Muscle of back (tissue), 13 donors: ENCODE results near the gene SRSF5. TPM values are rescaled to one million over a fixed set of nuclear protein-coding genes. Genes with fewer than 3 reads are reported as not detected.
"Not testable (repeated sequence)": the region's sequence is repeated elsewhere in the genome, so short reads cannot be mapped to it uniquely, and the experiment has no call there.

Experiments
- DNase-seq, 3 donors: peaks; one replicate each; pipeline versions ENCODE4 v3.0.0 to v3.0.0-alpha.2; 2013
- long read RNA-seq, 9 donors: transcript quantifications; one replicate each; lab custom pipeline, GENCODE V29; 2026
- polyA plus RNA-seq, 10 donors: library from polyadenylated mRNA; unstranded; fragments of 120-200 nt; gene quantifications; one replicate each; pipeline ENCODE4 v1.2.1, GENCODE V29; 2013; ENCODE audit not compliant: insufficient read length in 10 of 10

SRSF5 gene
- 100 to 1,000 TPM; 206 to 334 (median 244) TPM for polyA plus RNA-seq
- long read RNA-seq, donor 1, transcript SRSF5-208 (2 exons, 947 nt): major isoform, 6 of 65 reads
- long read RNA-seq, donor 1, transcript SRSF5-217 (8 exons, 1,500 nt): major isoform, 6 of 65 reads
- long read RNA-seq, donor 1, partial matches to known transcripts: 44 of 65 reads
- long read RNA-seq, donor 1, other reads (novel, unspliced or antisense): 5 of 65 reads
- long read RNA-seq, donor 2, transcript SRSF5-201 (8 exons, 1,638 nt): minor isoform, 5 of 124 reads
- long read RNA-seq, donor 2, transcript SRSF5-217 (8 exons, 1,500 nt): major isoform, 13 of 124 reads
- long read RNA-seq, donor 2, transcript SRSF5-208 (2 exons, 947 nt): minor isoform, 6 of 124 reads
- long read RNA-seq, donor 2, partial matches to known transcripts: 86 of 124 reads
- long read RNA-seq, donor 2, other reads (novel, unspliced or antisense): 13 of 124 reads
- long read RNA-seq, donor 3: 0 reads
- long read RNA-seq, donor 4, transcript SRSF5-208 (2 exons, 947 nt): minor isoform, 7 of 98 reads
- long read RNA-seq, donor 4, transcript SRSF5-217 (8 exons, 1,500 nt): major isoform, 12 of 98 reads
- long read RNA-seq, donor 4, partial matches to known transcripts: 78 of 98 reads
- long read RNA-seq, donor 4, other reads (novel, unspliced or antisense): 0 of 98 reads
- long read RNA-seq, donor 5, transcript SRSF5-208 (2 exons, 947 nt): minor isoform, 7 of 75 reads
- long read RNA-seq, donor 5, transcript SRSF5-217 (8 exons, 1,500 nt): major isoform, 13 of 75 reads
- long read RNA-seq, donor 5, partial matches to known transcripts: 36 of 75 reads
- long read RNA-seq, donor 5, other reads (novel, unspliced or antisense): 12 of 75 reads
- long read RNA-seq, donor 6, transcript SRSF5-208 (2 exons, 947 nt): major isoform, 9 of 145 reads
- long read RNA-seq, donor 6, transcript SRSF5-217 (8 exons, 1,500 nt): minor isoform, 7 of 145 reads
- long read RNA-seq, donor 6, partial matches to known transcripts: 118 of 145 reads
- long read RNA-seq, donor 6, other reads (novel, unspliced or antisense): 6 of 145 reads
- long read RNA-seq, donor 7, transcript SRSF5-208 (2 exons, 947 nt): major isoform, 8 of 143 reads
- long read RNA-seq, donor 7, transcript SRSF5-217 (8 exons, 1,500 nt): minor isoform, 7 of 143 reads
- long read RNA-seq, donor 7, partial matches to known transcripts: 109 of 143 reads
- long read RNA-seq, donor 7, other reads (novel, unspliced or antisense): 12 of 143 reads
- long read RNA-seq, donor 8, transcript SRSF5-208 (2 exons, 947 nt): major isoform, 8 of 100 reads
- long read RNA-seq, donor 8, transcript SRSF5-217 (8 exons, 1,500 nt): major isoform, 8 of 100 reads
- long read RNA-seq, donor 8, partial matches to known transcripts: 76 of 100 reads
- long read RNA-seq, donor 8, other reads (novel, unspliced or antisense): 7 of 100 reads
- long read RNA-seq, donor 9, partial matches to known transcripts: 0 of 2 reads
- long read RNA-seq, donor 9, other reads (novel, unspliced or antisense): 0 of 2 reads

DNA sequence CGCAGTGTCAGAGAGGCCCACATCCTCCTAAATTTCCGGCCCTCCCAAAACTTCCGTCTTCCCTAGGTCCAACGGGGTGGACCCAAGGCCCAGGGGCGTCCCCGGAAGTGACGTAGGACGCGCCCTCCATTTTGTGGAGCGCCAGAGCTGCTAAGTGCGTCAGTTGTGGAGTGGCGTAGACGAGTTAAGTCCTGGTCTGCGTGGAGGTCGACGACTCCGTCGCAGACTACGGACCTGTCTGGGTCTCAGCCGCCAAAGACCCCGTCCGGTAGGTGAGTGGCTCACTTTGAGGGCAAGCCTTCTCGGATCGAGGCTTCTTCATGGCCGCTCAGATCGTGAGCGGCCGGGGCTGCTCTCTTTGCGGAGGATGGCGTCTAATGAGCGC lies at the start of gene SRSF5:
SRSF5 (plus strand) TSS at position 159 of the 385 bp plus-strand sequence. CDS start 1,015 bp downstream, outside the sequence.
- DNase-seq: peak; percentile 97 to 99 (median 99)

GRCh38 chr14:69718614-69719013 lies 48.3 kb upstream of the SRSF5 start:
- DNase-seq: not testable (repeated sequence)

DNA sequence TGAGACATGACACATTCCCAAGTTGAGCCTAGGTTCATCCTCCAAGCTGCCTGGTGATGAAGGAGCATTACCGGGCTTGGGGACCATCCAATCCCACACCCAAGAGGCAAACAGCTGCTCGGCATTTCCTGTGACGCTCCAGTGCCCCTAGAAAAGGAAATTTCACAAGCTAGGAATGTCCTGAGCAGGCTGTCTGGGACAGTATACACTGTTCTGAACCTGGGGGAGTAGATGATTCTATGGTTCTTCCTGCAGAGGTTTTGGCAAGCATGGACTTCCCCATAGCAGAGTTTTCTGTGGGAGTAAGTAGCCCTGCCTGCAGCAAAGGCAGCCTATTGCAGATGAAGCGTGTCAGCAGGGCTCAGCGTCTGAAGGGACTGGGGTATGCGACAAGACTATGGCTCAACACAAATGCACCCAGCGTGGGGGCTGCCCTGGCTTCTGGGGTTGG lies 47.4 kb upstream of the SRSF5 start:
- peak in 2 of 3 donors; percentile 63 to 76 for DNase-seq

DNA sequence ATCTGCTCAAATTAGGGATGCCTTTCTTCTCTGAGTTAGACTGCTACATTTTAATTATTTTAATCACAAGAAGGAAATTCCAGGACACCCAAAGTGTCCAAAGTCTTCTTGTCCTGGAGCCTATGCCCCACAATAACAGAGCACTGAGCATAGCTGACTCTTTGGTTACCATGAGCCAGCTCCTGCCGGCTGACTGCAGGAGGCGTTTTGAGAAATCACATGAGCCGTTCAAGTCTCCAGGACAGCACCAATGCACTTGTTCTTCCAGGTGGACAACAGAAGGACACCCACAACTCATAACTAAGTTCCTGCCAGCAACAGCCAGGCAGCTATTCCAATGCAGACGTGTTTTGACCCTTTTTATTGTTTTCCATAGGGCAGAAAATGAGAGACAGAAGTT lies 46.0 kb upstream of the SRSF5 start:
- DNase-seq: no peak

DNA sequence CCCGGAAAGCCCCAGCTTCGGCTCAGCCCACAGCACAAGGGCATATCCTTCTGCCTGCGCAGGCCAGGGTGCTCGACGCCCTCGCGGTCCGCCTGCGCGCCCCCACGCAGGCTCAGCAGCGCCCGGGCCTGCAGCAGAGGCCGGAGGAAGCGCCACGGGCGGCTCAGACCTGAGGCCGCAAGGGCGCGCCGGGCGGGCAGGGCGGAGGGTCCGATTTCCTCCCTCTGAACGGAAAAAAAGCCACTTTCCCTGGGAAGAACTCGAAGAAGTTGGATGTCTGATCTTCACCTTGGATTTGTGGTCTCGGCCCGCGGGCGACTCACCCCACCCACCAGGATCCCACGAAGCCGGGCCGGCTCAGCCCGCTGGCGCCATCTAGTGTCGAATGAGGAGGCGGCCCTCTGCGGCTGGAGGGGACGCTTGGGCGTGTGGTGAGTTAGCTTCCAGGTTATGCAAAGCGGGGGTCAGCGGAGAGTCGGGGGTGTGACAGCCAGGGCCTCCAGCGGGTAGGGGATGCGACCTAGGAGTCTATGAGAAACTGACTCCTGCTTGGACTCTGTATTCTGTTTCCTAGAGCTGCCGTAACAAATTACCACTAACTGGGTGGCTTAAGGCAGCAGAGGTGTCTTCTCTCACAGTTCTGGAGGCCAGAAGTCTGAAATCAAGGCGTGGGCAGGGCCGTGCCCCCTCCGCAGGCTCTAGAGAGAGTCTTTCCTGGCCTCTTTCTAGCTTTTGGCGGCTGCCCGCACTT lies 40.0 kb upstream of the SRSF5 start:
- peak; percentile 67 to 92 (median 86) for DNase-seq

GRCh38 chr14:69727860-69728259 lies 39.1 kb upstream of the SRSF5 start:
- no peak for DNase-seq

GRCh38 chr14:69731919-69732598 lies 34.9 kb upstream of the SRSF5 start:
- DNase-seq: not testable (repeated sequence)

DNA sequence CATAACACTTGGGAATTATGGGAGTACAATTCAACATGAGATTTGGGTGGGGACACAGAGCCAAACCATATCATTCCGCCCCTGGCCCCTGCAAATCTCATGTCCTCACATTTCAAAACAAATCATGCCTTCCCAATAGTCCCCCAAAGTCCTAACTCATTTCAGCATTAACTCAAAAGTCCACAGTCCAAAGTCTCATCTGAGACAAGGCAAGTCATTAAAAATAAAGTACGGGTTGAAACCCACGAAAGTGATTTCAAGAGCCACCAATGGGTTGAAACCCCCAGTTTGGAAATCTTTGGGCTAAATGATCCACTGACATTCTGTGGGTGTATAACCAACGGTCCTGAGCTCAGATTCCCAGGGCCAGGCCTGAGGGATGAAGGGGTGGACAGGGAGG lies 30.5 kb upstream of the SRSF5 start:
- DNase-seq: not testable (repeated sequence)

GRCh38 chr14:69741055-69741454 lies 25.9 kb upstream of the SRSF5 start:
- no peak for DNase-seq

DNA sequence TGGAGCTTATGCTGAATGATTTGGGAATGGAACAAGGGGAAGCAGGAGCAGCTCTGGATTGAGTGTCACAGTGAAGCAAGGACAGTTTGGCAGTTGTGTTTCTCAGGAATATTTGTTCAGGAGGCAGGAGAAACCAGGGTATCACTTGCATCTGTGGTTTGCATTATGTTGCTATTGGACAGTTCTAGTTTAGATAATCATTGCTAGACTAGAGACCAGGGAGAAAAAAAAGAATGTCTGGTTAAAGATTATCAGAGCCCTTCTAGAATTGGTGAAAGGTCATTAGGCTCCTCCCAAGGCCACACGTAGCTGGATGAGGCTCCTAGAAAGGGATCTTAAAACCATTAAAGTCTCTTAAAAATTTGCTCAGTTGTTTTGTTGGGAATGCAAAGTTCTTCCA lies 17.0 kb upstream of the SRSF5 start:
- no peak for DNase-seq

GRCh38 chr14:69750495-69750894 lies 16.4 kb upstream of the SRSF5 start:
- no peak for DNase-seq

DNA sequence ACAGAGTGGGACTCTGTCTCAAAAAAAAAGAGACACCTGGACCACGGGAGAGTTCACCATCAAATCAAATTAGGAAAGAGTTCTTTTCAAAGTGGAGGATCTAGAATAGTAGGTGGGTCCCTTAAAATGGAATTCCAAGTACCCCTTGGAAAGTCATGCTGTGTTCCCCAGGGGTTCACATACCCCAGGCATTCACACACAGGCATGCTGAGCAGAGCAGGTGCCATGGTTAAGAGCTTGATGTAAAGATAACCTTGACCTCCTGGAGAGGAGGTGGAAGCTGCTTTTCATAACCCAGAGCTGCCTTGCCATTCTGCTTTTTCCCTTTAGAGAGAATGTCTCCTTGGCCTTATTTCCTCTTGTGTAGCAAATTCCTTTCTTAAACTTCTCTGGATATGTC lies 14.2 kb upstream of the SRSF5 start:
- DNase-seq: no peak

DNA sequence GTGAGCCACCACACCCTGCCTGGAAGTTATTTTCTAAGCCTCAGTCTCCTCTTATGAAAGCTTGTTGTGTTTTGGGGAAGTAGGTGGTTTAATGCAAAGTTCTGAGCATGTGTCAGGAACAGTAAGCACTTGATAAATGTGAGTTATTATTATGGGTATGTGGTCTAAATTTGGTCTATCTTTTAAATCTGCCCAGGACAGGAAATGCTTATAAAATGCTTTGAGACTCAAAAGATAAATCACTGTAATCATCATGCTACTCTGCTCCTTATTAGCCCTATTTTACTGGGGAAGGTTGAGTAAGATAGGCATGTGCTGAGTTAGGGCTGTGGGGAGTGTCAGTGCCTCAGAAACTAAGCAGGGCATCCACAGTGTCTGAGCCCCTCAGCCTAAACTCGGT lies 13.1 kb upstream of the SRSF5 start:
- no peak for DNase-seq

DNA sequence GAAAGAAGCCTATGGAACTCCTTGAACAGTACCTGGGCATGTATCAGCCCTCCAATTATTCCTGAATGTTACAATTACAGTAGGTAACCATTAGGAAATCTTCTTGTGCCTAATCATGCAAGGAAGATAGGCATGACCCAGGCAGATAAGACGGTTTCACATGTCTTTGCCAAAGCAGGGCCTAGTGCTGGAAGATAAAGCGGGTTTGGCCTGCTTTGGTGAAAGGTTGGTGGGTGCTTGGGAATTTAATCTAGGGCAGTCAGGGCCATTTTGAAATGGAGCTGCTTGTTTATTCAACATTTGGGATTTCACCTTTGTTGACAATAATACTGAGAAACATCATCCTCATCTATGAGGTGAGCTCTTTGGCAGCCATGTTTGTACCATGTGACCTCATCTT lies 12.5 kb upstream of the SRSF5 start:
- no peak for DNase-seq

DNA sequence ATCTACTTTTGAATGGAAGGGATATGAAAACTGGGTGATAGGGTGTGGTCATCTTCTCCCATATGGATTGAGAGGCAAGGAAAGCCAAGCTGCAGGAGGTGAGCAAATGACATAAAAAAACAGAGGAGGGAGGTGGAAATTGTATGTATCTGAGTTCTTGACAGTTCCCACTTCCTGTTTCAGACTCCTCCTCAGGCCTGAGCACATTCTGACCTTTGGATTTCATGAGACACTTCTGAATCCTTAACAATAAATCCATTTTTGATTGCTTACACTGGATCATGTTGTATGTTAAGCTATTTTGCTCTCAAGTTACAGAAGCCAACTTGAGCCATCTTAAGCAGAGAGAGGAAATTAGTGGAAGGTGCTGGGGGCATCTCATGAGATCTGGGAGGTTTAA lies 11.6 kb upstream of the SRSF5 start:
- no peak for DNase-seq

DNA sequence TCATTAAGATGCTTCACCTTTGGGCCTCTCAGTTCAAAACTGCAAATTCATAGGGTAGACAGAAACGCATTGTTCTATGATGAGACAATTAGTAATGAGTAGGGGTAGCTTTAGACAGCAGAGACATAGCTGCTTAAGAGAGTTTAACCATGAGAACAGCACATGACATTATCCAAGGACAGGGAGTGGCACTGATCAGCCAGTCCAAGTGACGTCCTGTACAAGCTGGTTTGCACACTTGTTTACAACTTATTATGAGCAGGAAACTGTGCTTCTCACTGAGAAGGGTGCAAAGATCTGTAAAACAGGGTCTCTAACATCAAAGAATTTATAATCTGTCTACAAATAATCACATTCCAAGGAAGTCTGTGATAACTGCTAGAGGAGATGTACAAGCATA lies 11.2 kb upstream of the SRSF5 start:
- no peak for DNase-seq

- no peak for DNase-seq
These were observed 10.6 kb upstream of the SRSF5 start for GRCh38 chr14:69756298-69756697.

GRCh38 chr14:69760810-69761209 lies 6.1 kb upstream of the SRSF5 start:
- DNase-seq: no peak

- DNase-seq: no peak
These were observed 3.0 kb upstream of the SRSF5 start for GRCh38 chr14:69763761-69764510.
